Measurements from ENCODE around the gene RPS27A.
"Not testable (repeated sequence)": the region's sequence is repeated elsewhere in the genome, so short reads cannot be mapped to it uniquely, and the experiment has no call there.

The RPS27A gene

GRCh38 chr2:55245411-55245810 lies 12.9 kb downstream of the RPS27A start:
- Histone ChIP-seq H3K4me3 (no peak overlapping the region), H3K27ac (no peak overlapping the region), H3K36me3 (peaks cover 36 to 90% (median 60%) of the 10 kb centered on the region in 3 donors), H3K9me3 (no peaks in the 10 kb centered on the region), H3K4me1 (no peaks in the 10 kb centered on the region), H3K27me3 (no peaks in the 10 kb centered on the region)
- TF ChIP-seq CTCF (IDR thresholded peaks at IDR 0.05), result no peak
- DNase-seq, result no peak
- intact Hi-C loops (cut with DNase I; ENCODE audit: low total_unique reads), result no loop called here

GRCh38 chr2:55247025-55247424 lies 14.5 kb downstream of the RPS27A start:
- no peak for DNase-seq
- intact Hi-C loops (cut with DNase I; ENCODE audit: low total_unique reads), result no loop called here
- no peak for TF ChIP-seq CTCF (IDR thresholded peaks at IDR 0.05)
- Histone ChIP-seq H3K4me1 (no peaks in the 10 kb centered on the region), H3K9me3 (no peaks in the 10 kb centered on the region), H3K4me3 (no peak overlapping the region), H3K27me3 (no peaks in the 10 kb centered on the region), H3K27ac (no peak overlapping the region), H3K36me3 (peaks cover 28 to 97% (median 63%) of the 10 kb centered on the region in 3 donors)

GRCh38 chr2:55252832-55253231 lies 20.3 kb downstream of the RPS27A start:
- TF ChIP-seq CTCF (IDR thresholded peaks at IDR 0.05), result no peak
- H3K9me3 ChIP-seq, result no peaks in the 10 kb centered on the region
- H3K27me3 ChIP-seq, result no peaks in the 10 kb centered on the region
- no peak overlapping the region for H3K4me3 ChIP-seq
- intact Hi-C loops (cut with DNase I; ENCODE audit: low total_unique reads), result no loop called here
- H3K4me1 ChIP-seq, result no peaks in the 10 kb centered on the region
- no peak for DNase-seq
- no peak overlapping the region for H3K27ac ChIP-seq
- H3K36me3 ChIP-seq, result peaks cover 30 to 86% (median 57%) of the 10 kb centered on the region in 3 donors

- H3K27ac ChIP-seq; intact Hi-C loops (cut with DNase I; ENCODE audit: low total_unique reads); DNase-seq; H3K9me3 ChIP-seq; H3K4me3 ChIP-seq; H3K4me1 ChIP-seq; H3K27me3 ChIP-seq: not testable (repeated sequence)
- peaks cover 42 to 90% (median 54%) of the 10 kb centered on the region in 3 donors for H3K36me3 ChIP-seq
Measured at GRCh38 chr2:55259586-55259985, 27.1 kb downstream of the RPS27A start.

GRCh38 chr2:55268288-55268906 lies 35.9 kb downstream of the RPS27A start:
- no peak for TF ChIP-seq CTCF (IDR thresholded peaks at IDR 0.05)
- DNase-seq, result no peak
- intact Hi-C loops (cut with DNase I; ENCODE audit: low total_unique reads), result loop anchor here (5.0 kb wide), 1 partner anchor 164 kb away; no protein-coding TSS in a partner anchor

GRCh38 chr2:55268907-55269644 lies 36.6 kb downstream of the RPS27A start, which contains the start of gene MTIF2:
MTIF2 (minus strand) TSS chr2:55269231; CDS start chr2:55263858, 5,373 bp downstream.
- intact Hi-C loops (cut with DNase I; ENCODE audit: low total_unique reads), result loop anchor here (5.0 kb wide), 1 partner anchor 163 kb away; no protein-coding TSS in a partner anchor
- Histone ChIP-seq H3K27ac (peak within 1 kb of the TSS; percentile 86 to 87), H3K4me1 (peaks cover 0 to 15% (median 10%) of the 10 kb centered on the region in 4 donors), H3K4me3 (peak within 1 kb of the TSS; percentile 65 to 82), H3K27me3 (no peaks in the 10 kb centered on the region), H3K9me3 (no peaks in the 10 kb centered on the region), H3K36me3 (peaks cover 5 to 28% (median 18%) of the 10 kb centered on the region in 3 donors)
- peak; percentile 96 to 98 for DNase-seq
- peak in 1 of 2 experiments; percentile 22 for TF ChIP-seq CTCF (IDR thresholded peaks at IDR 0.05)

More at GRCh38 chr2:55268288-55268906, 35.9 kb downstream of the RPS27A start:
- peak overlapping the region; percentile 86 to 87 for H3K27ac ChIP-seq
- no peaks in the 10 kb centered on the region for H3K27me3 ChIP-seq
- no peaks in the 10 kb centered on the region for H3K9me3 ChIP-seq
- H3K36me3 ChIP-seq, result peaks cover 11 to 35% (median 24%) of the 10 kb centered on the region in 3 donors
- peaks cover 0 to 15% (median 10%) of the 10 kb centered on the region in 4 donors for H3K4me1 ChIP-seq
- peak overlapping the region; percentile 65 to 82 for H3K4me3 ChIP-seq
